HG02759 (cell line): Measurements from ENCODE around the gene SYNPO2L.
A peak's percentile ranks its signal among the peaks of the same experiment; 100 is the strongest.
"Not testable (repeated sequence)": the region's sequence is repeated elsewhere in the genome, so short reads cannot be mapped to it uniquely, and the experiment has no call there.

Experiments used
- ATAC-seq: cut with Tn5 transposase; IDR thresholded peaks from one replicate; pipeline ENCODE4 v1.9.1; 2021; ENCODE audit warnings: mild to moderate bottlenecking, moderate library complexity; ENCODE audit not compliant: unreplicated experiment

The SYNPO2L gene

GRCh38 chr10:73625004-73625883 is 30.6 kb downstream of the SYNPO2L start:
- peak; percentile 40 for ATAC-seq

DNA sequence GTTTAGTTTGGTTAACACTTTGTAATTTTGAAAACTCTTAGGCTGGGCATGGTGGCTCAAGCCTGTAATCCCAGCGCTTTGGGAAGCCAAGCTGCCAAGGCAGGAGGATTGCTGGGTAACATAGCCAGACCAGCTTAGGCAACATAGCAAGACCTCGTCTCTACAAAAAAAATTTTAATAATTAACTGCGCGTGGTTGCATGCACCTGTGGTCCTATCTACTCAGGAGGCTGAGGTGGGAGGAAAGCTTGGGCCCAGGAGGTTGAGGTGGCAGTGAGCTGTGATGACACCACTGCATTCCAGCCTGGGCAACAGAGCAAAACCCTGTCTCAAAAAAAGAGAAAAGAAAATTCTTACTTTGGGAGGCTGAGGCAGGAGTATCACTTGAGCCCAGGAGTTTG is 32.8 kb downstream of the SYNPO2L start:
- no peak for ATAC-seq

GRCh38 chr10:73620974-73621373 is 34.9 kb downstream of the SYNPO2L start:
- ATAC-seq, result not testable (repeated sequence)

DNA sequence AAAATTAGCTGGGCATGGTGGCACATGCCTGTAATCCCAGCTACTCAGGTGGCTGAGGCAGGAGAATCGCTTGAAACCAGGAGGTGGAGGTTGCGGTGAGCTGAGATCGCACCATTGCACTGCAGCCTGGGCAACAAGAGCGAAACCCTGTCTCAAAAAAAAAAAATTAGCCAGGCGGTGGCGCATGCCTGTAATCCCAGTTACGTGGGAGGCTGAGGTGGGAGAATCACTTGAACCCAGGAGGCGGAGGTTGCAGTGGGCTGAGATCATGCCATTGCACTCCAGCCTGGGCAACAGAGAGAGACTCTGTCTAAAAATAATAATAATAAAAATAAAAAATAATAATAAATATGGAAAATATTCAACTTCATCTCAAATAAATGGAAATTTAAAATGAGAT is 38.7 kb downstream of the SYNPO2L start:
- ATAC-seq, result not testable (repeated sequence)

GRCh38 chr10:73614720-73615119 is 41.1 kb downstream of the SYNPO2L start:
- no peak for ATAC-seq

- no peak for ATAC-seq
These were observed 46.7 kb downstream of the SYNPO2L start for GRCh38 chr10:73609116-73609515.

DNA sequence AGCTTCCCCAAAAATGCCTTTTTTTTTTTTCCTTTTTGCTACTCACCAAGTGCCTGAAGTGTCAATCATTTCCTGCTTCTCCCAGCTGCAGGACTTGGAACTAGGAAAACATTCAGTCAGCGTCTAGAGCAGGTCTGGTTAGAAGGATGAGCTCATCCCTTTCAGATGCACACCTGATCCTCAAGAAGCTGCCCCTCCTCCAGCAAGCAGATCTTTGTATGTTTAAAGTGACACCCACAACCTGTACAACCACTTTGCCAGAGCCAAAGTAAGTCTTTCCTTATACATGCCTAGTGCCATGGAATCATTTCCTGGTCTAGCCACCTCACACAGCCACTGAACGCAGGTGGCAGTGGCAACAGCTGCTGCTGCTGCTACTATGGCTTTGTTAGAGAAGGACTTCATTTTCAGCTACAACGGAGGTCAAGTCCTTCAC is 54.3 kb downstream of the SYNPO2L start:
- ATAC-seq, result no peak

GRCh38 chr10:73597346-73597745 is 58.5 kb downstream of the SYNPO2L start:
- no peak for ATAC-seq
